Fibroblast of mammary gland (primary cell): ENCODE results near the gene AMPD3.

Source experiments
- DNase-seq: peaks from one replicate; pipeline ENCODE4 v3.0.0-alpha.2; 2010; ENCODE audit warnings: low read depth
- H3K4me3 ChIP-seq: 2 replicates; pipeline ENCODE4 v1.5.1; 2011; ENCODE audit warnings: low read depth, mild to moderate bottlenecking, low read length, moderate library complexity; ENCODE audit not compliant: control insufficient read depth
- CTCF ChIP-seq: conservative IDR thresholded peaks from 2 replicates; pipeline ENCODE4 v1.5.1; 2011; ENCODE audit warnings: low read depth, low read length, inconsistent platforms; ENCODE audit not compliant: control insufficient read depth, insufficient read depth

The AMPD3 gene

GRCh38 chr11:10502065-10502680 is 47.1 kb downstream of the AMPD3 start:
- H3K4me3 ChIP-seq = no peak overlapping the region
- DNase-seq = no peak
- no peak for TF ChIP-seq CTCF

- H3K4me3 ChIP-seq = no peak overlapping the region
- no peak for TF ChIP-seq CTCF
Measured at GRCh38 chr11:10502770-10503169, 47.7 kb downstream of the AMPD3 start.

GRCh38 chr11:10503221-10503620 is 48.2 kb downstream of the AMPD3 start:
- no peak for DNase-seq
- no peak for TF ChIP-seq CTCF
- H3K4me3 ChIP-seq = no peak overlapping the region

More at GRCh38 chr11:10502770-10503169, 47.7 kb downstream of the AMPD3 start:
- DNase-seq = no peak

- H3K4me3 ChIP-seq = no peak overlapping the region
- DNase-seq = no peak
- no peak for TF ChIP-seq CTCF
Measured at GRCh38 chr11:10503777-10504480, 48.9 kb downstream of the AMPD3 start.

- no peak for TF ChIP-seq CTCF
- H3K4me3 ChIP-seq = no peak overlapping the region
- no peak for DNase-seq
Measured at GRCh38 chr11:10504490-10504889, 49.4 kb downstream of the AMPD3 start.

GRCh38 chr11:10505278-10506007 is 50.4 kb downstream of the AMPD3 start:
- TF ChIP-seq CTCF = no peak
- H3K4me3 ChIP-seq = no peak overlapping the region
- no peak for DNase-seq
